H1 (cell line): Measurements from ENCODE around the gene CHRM3. TPM values are rescaled to one million over a fixed set of nuclear protein-coding genes. Genes with fewer than 3 reads are reported as not detected.

ENCODE experiments used
- CTCF ChIA-PET: fragments of 300-600 bp; sonication (Branson Sonifier 250); formaldehyde crosslinking; loops from one replicate; lab custom pipeline; 2021; ENCODE audit not compliant: partially characterized antibody; lab: Charles Lee
- POLR2A ChIA-PET: fragments of 300-600 bp; sonication (Branson Sonifier 250); formaldehyde crosslinking; loops from one replicate; lab custom pipeline; 2021; ENCODE audit warnings: inconsistent platforms; ENCODE audit not compliant: partially characterized antibody; lab: Charles Lee
- DNase-seq, 2 experiments: peaks; one replicate each; pipeline versions ENCODE4 v3.0.0 to v3.0.0-alpha.2; 2010 to 2022; ENCODE audit warnings: low spot score in 2 of 2, low read depth in 1 of 2, mixed read lengths in 1 of 2
- FAIRE-seq: peaks from 2 replicates; lab custom pipeline; 2011; peaks lifted over from hg19 to GRCh38; lab: Jason Lieb, UNC
- H2AFZ ChIP-seq: 2 replicates; pipeline ENCODE4 v1.8.1; 2012; ENCODE audit warnings: low read length, inconsistent platforms
- H2AK5ac ChIP-seq: 2 replicates; pipeline ENCODE4 v1.6.1; 2013; ENCODE audit warnings: low read depth, low read length
- H2BK120ac ChIP-seq: replicated peaks from 2 replicates; pipeline ENCODE3; 2013; ENCODE audit warnings: low read depth, low read length, inconsistent platforms
- H2BK12ac ChIP-seq: 2 replicates; pipeline ENCODE4 v1.6.1; 2013; ENCODE audit warnings: low read depth, low read length
- H2BK15ac ChIP-seq: 2 replicates; pipeline ENCODE4 v1.6.1; 2013; ENCODE audit warnings: low read length
- H2BK20ac ChIP-seq: 2 replicates; pipeline ENCODE4 v1.6.1; 2013; ENCODE audit warnings: low read length
- H2BK5ac ChIP-seq: 2 replicates; pipeline ENCODE4 v1.6.1; 2013; ENCODE audit warnings: low read depth, low read length
- H3K14ac ChIP-seq: 2 replicates; pipeline ENCODE4 v1.6.1; 2013; ENCODE audit warnings: inconsistent platforms; ENCODE audit not compliant: insufficient read length
- H3K18ac ChIP-seq: 2 replicates; pipeline ENCODE4 v1.6.1; 2013; ENCODE audit warnings: low read length; ENCODE audit errors: extremely low read depth
- H3K23ac ChIP-seq: 2 replicates; pipeline ENCODE4 v1.6.1; 2013; ENCODE audit warnings: inconsistent platforms; ENCODE audit not compliant: insufficient read length
- H3K23me2 ChIP-seq: 2 replicates; pipeline ENCODE4 v1.6.1; 2013; ENCODE audit warnings: low read depth, low read length
- H3K27ac ChIP-seq: 2 replicates; pipeline ENCODE4 v1.6.1; 2011; ENCODE audit warnings: low read depth, low read length, inconsistent platforms
- H3K27me3 ChIP-seq, 4 experiments: replicated peaks in 1 of 4; 1 replicate in 1 of 4; 2 replicates in 3 of 4; pipeline versions ENCODE4 v1.6.1 to v1.8.1; 2011 to 2013; ENCODE audit warnings: low read length in 3 of 4, mild to moderate bottlenecking in 3 of 4, inconsistent platforms in 2 of 4, mixed read lengths in 2 of 4, moderate library complexity in 1 of 4; ENCODE audit not compliant: control insufficient read depth in 3 of 4, insufficient read depth in 3 of 4; ENCODE audit errors: extremely low read depth in 1 of 4
- H3K36me3 ChIP-seq, 4 experiments: 2 replicates each; pipeline versions ENCODE4 v1.6.1 to v1.8.1; 2011 to 2013; ENCODE audit warnings: mild to moderate bottlenecking in 4 of 4, low read length in 3 of 4, moderate library complexity in 2 of 4, control low read depth in 1 of 4, inconsistent platforms in 1 of 4; ENCODE audit not compliant: insufficient read depth in 4 of 4, control insufficient read depth in 2 of 4
- H3K4ac ChIP-seq: replicated peaks from 2 replicates; pipeline ENCODE3; 2013; ENCODE audit warnings: low read length, low read depth, mixed read lengths, inconsistent platforms; ENCODE audit not compliant: insufficient read length
- H3K4me1 ChIP-seq, 4 experiments: replicated peaks in 1 of 4; 1 replicate in 1 of 4; 2 replicates in 3 of 4; pipeline versions ENCODE4 v1.6.1 to v1.8.1; 2011 to 2013; ENCODE audit warnings: low read length in 3 of 4, inconsistent platforms in 2 of 4, mixed read lengths in 1 of 4; ENCODE audit not compliant: insufficient read depth in 4 of 4, control insufficient read depth in 3 of 4
- H3K4me2 ChIP-seq, 2 experiments: 2 replicates each; pipeline versions ENCODE4 v1.6.1 to v1.8.1; 2011 to 2013; ENCODE audit warnings: low read depth in 2 of 2, low read length in 2 of 2, control low read depth in 1 of 2, inconsistent platforms in 1 of 2, mild to moderate bottlenecking in 1 of 2; ENCODE audit not compliant: insufficient read depth in 1 of 2
- H3K4me3 ChIP-seq, 4 experiments: fragments of 200-600, 300-600 bp in 1 of 4; sonication (generic), shearing (Covaris generic), sonication (Bioruptor Twin) in 1 of 4; 2 replicates each; pipeline versions ENCODE4 v1.5.1 to v1.8.1; 2011 to 2016; ENCODE audit warnings: low read length in 4 of 4, low read depth in 3 of 4, control low read depth in 2 of 4, inconsistent platforms in 2 of 4, mild to moderate bottlenecking in 2 of 4, mixed read lengths in 1 of 4, moderate library complexity in 1 of 4; ENCODE audit not compliant: insufficient read depth in 2 of 4; ENCODE audit errors: extremely low read depth in 1 of 4
- H3K56ac ChIP-seq: replicated peaks from 2 replicates; pipeline ENCODE3; 2013; ENCODE audit warnings: low read depth, mild to moderate bottlenecking, mixed read lengths, low read length, inconsistent platforms; ENCODE audit not compliant: insufficient read length
- H3K79me1 ChIP-seq: 2 replicates; pipeline ENCODE4 v1.6.1; 2013; ENCODE audit warnings: low read depth, low read length, control low read depth
- H3K79me2 ChIP-seq, 2 experiments: 2 replicates each; pipeline versions ENCODE4 v1.6.1 to v1.8.1; 2012 to 2013; ENCODE audit warnings: low read length in 2 of 2, mild to moderate bottlenecking in 2 of 2, inconsistent platforms in 1 of 2; ENCODE audit not compliant: insufficient read depth in 2 of 2, control insufficient read depth in 1 of 2
- H3K9ac ChIP-seq, 4 experiments: replicated peaks in 1 of 4; 1 replicate in 1 of 4; 2 replicates in 3 of 4; pipeline versions ENCODE4 v1.6.1 to v1.8.1; 2011 to 2013; ENCODE audit warnings: low read depth in 3 of 4, low read length in 3 of 4, control low read depth in 2 of 4, mild to moderate bottlenecking in 2 of 4, moderate library complexity in 2 of 4, inconsistent platforms in 1 of 4; ENCODE audit errors: extremely low read depth in 1 of 4
- H3K9me3 ChIP-seq, 2 experiments: 2 replicates each; pipeline versions ENCODE4 v1.6.1 to v1.8.1; 2012 to 2013; ENCODE audit warnings: mild to moderate bottlenecking in 2 of 2, moderate library complexity in 2 of 2, control low read depth in 1 of 2, inconsistent platforms in 1 of 2, low read depth in 1 of 2, low read length in 1 of 2, mixed read lengths in 1 of 2; ENCODE audit not compliant: insufficient read depth in 2 of 2
- H4K20me1 ChIP-seq, 2 experiments: replicated peaks in 1 of 2; 2 replicates each; pipeline versions ENCODE3 to v1.8.1; 2011 to 2013; ENCODE audit warnings: inconsistent platforms in 2 of 2, low read length in 2 of 2, mild to moderate bottlenecking in 1 of 2; ENCODE audit not compliant: insufficient read depth in 2 of 2, control insufficient read depth in 1 of 2
- H4K5ac ChIP-seq: 2 replicates; pipeline ENCODE4 v1.6.1; 2013; ENCODE audit warnings: low read length, low read depth, mixed read lengths, inconsistent platforms; ENCODE audit not compliant: insufficient read length
- H4K8ac ChIP-seq: 2 replicates; pipeline ENCODE4 v1.8.0; 2013; ENCODE audit warnings: mild to moderate bottlenecking, moderate library complexity, low read length, inconsistent platforms; ENCODE audit not compliant: insufficient read depth; ENCODE audit errors: extremely low read depth
- H4K91ac ChIP-seq: replicated peaks from 2 replicates; pipeline ENCODE3; 2013; ENCODE audit warnings: low read length, mixed read lengths, inconsistent platforms; ENCODE audit not compliant: insufficient read length
- TCF12 ChIP-seq: IDR thresholded peaks from 2 replicates; pipeline ENCODE4 v1.6.1; 2011; ENCODE audit warnings: low read depth, mild to moderate bottlenecking, low read length
- WGBS, 2 experiments: shearing (Covaris generic) in 1 of 2; methylation state at CpG; one replicate each; pipeline versions ENCODE4 v1.1.6 to v1.1.7; 2013 to 2015; ENCODE audit warnings: low lambda C conversion rate in 2 of 2, mixed read lengths in 2 of 2, inconsistent platforms in 1 of 2, low coverage in 1 of 2, missing lambda C conversion rate in 1 of 2; ENCODE audit not compliant: insufficient replicate concordance in 2 of 2, insufficient coverage in 1 of 2, insufficient read length in 1 of 2; ENCODE audit errors: extremely low coverage in 1 of 2, missing lambda C conversion rate in 1 of 2; 5-methylcytosine and 5-hydroxymethylcytosine counted together
- polyA plus RNA-seq, 7 experiments: library from polyadenylated mRNA; depleted of rRNA in 3 of 7; stranded (reverse) in 5 of 7; unstranded in 2 of 7; fragments of >200 nt in 5 of 7; fragments of 200-250 nt in 2 of 7; gene quantifications; 1 replicate in 5 of 7; 2 replicates in 1 of 7; 4 replicates in 1 of 7; pipeline versions ENCODE4 v1.2.1 to v1.2.3, GENCODE V29; 2011 to 2013; ENCODE audit warnings: missing spikeins in 2 of 7, mixed read lengths in 2 of 7
- total RNA-seq: library from RNA; stranded (reverse); fragmentation: NEBNext Ultra II Directional; extraction: Animal tissue kit (Norgen Biotek cat#: 25700); gene quantifications from 2 replicates; pipeline ENCODE4 v1.2.1, GENCODE V29; 2021

The CHRM3 gene
- total and polyA plus RNA-seq, 2 of the 8 experiments (the other 6 are each of a cell fraction or from before 2014, with no cell fraction given) = 3.3 to 5.0 TPM

DNA sequence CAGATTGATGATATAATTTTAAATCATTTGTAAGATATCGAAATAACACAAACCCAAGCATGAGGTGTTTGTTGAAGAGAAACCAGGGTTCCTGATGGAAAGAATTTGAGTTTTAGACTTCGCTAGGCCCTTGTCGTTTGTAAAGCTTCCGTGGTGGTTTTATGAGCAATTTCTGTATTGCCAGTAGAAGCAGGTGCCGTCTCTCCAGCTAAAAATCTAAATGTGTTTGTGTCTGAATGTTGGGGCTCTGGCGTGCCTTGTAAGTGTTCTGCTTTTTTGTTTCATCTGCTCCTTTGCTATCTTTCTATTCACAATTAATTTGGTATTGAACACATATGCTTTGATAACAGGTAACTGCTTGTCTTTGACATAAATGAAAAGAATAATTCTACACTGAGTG lies 27.5 kb downstream of the CHRM3 start:
- no peak for TF ChIP-seq TCF12
- Histone ChIP-seq H4K8ac (no peak overlapping the region), H2BK120ac (no peak overlapping the region), H2AK5ac (no peak overlapping the region), H3K23ac (no peak overlapping the region), H3K56ac (no peak overlapping the region), H3K9me3 (no peaks in the 10 kb centered on the region), H3K4me1 (no peaks in the 10 kb centered on the region), H3K27me3 (no peaks in the 10 kb centered on the region), H2BK15ac (no peak overlapping the region), H2BK12ac (no peak overlapping the region), H2AFZ (no peak overlapping the region), H3K23me2 (no peaks in the 10 kb centered on the region), H3K27ac (no peak overlapping the region), H4K5ac (no peak overlapping the region), H4K20me1 (no peaks in the 10 kb centered on the region), H3K79me1 (no peaks in the 10 kb centered on the region), H3K9ac (no peak overlapping the region), H3K79me2 (no peaks in the 10 kb centered on the region), H2BK20ac (no peak overlapping the region), H3K14ac (no peak overlapping the region), H3K36me3 (no peaks in the 10 kb centered on the region), H4K91ac (no peak overlapping the region), H3K4me3 (no peak overlapping the region), H3K4ac (no peak overlapping the region), H2BK5ac (no peak overlapping the region), H3K18ac (no peak overlapping the region), H3K4me2 (no peak overlapping the region)
- DNase-seq (no peak), FAIRE-seq (no peak)
- CTCF ChIA-PET = interaction anchor here (0.5 to 1.9 kb wide), 7 partner anchors 9 to 484 kb away, joined by 3 to 6 read pairs (median 3); no protein-coding TSS in a partner anchor
- POLR2A ChIA-PET = no interaction called here
- WGBS, 2 experiments = 76% methylated on average over 6 of the region's 6 CpGs; no CpG with 5 or more reads in 1 of the 2 experiments
